GM19239 (cell line): ENCODE results near the gene KDM2A.

Experiments used
- DNase-seq: peaks from one replicate; pipeline ENCODE4 v3.0.0; 2011; ENCODE audit warnings: low spot score; ENCODE audit not compliant: insufficient read length
- FAIRE-seq: peaks from 2 replicates; lab custom pipeline; 2011; peaks lifted over from hg19 to GRCh38; lab: Jason Lieb, UNC

The KDM2A gene

DNA sequence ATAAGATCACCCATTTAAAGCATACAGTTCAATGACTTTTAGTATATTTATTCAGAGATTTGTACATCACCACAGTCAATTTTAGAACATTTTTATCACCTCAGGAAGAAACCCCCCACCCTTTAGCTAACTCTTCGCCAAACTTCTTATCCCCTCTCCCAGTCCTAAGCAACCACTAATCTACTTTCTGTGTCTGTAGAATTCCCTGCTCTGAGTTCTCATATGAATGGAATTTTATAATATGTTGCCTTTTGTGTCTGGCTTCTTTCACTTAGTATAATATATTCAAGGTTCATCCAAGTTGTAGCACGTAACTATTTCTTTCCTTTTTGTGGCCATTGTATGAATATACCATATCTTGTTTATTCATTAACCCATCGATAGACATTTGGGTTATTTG lies 173.6 kb downstream of the KDM2A start:
- FAIRE-seq = no peak
- DNase-seq = no peak

DNA sequence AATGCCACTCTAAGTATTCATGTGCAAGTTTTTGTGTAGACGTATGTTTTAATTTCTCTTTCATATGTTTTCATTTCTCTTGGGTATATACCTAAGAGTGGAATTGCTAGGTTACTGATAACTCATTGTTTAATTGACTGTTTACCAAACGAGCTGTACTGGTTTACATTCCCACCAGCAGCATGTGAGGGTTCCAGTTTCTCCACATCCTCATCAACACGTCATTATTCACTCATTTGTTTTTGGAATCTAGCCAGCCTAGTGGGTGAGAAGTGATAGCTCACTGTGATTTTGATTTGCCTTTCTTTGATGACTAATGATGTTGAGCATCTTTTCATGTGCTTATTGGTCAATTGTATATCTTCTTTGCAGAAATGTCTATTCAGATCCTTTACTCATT lies 174.0 kb downstream of the KDM2A start:
- no peak for FAIRE-seq
- no peak for DNase-seq

DNA sequence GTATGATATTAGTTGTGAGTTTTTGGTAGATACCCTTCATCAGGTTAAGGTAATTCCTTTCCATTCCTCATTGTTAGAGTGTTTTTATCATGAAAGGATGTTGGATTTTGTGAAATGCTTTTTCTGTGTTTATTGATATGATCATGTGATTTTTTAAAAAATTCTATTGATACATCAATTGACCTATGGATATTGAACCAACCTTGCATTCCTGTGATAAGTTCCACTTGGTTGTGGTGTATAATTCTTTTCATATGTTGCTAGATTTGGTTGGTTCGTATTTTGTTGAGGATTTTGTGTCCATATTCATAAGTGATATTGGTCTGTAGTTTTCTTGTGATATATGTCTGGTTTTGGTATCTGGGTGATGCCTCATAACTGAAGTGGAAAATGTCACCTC lies 176.8 kb downstream of the KDM2A start:
- DNase-seq = no peak
- no peak for FAIRE-seq

DNA sequence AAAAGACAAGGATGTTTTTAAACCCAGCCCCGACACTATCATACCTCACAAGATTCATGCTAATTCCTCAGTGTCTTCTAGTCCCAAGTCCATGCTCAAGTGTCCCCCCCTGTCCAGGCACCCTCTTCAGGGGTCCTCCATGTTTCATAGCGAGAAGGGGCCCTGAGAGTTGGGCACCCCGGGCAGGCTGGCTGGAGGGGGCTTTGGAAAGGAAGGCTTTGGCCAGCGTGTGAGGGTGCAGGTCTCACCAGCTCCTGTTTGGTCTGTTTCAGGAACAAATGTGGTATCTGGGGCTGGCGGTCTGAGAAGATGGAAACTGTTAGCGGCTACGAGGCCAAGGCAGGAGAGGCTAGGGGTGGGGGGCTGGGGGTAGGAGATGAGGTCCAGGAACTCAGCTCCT lies 179.7 kb downstream of the KDM2A start:
- no peak for DNase-seq
- FAIRE-seq = no peak

DNA sequence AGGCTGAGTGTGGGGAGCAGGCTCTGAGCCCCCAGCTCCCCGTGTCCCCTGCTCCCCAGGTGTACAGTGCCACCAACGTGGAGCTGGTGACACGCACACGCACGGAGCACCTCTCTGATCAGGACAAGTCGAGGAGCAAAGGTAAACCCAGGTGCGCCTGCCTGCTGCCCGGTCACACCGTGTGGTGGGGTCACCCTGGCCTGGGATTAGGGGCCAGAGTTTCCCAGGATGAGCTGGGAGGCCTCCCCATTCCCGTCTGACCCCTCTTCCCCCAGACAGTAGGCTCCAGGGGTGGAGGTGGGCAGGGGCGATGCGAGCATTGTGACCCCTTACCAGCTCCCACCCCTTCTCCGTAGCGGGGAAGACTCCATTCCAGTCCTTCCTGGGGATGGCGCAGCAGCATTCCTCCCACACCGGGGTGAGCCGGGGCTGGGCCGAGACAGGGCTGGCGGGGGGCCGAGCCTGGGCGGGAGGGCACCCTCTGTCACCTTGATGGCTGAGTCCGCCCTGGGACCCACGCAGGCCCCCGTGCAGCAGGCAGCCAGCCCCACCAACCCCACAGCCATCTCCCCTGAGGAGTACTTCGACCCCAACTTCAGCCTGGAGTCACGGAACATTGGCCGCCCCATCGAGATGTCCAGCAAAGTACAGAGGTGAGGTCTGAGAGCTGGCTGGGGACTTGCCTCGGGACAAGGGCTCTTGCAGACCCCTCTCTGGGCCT lies 180.6 kb downstream of the KDM2A start:
- DNase-seq (no peak), FAIRE-seq (no peak)

DNA sequence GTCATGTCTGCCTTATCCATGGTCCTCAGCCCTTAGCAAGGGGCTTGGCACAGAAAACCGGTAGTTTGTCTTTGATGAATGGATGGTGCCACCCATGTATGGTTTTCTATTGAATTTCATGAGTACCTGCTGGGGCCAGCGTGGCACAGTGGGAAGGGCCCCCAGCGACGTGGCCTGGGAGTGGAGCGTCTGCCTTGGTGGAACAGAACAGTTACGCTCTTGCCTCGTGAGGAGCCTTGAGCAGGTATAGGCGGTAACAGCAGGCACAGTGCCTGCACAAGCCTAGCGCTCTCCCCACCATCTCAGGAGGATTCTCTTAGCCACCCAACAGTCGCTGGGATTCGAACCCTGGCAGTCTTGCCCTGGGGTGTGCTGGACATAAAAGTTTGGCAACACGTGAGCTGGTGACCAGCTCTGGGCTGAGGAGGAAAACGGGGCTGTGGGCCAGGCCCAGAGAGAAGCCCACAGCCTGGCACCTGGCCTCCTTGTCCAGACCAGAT lies 181.2 kb downstream of the KDM2A start:
- DNase-seq (no peak), FAIRE-seq (no peak)

DNA sequence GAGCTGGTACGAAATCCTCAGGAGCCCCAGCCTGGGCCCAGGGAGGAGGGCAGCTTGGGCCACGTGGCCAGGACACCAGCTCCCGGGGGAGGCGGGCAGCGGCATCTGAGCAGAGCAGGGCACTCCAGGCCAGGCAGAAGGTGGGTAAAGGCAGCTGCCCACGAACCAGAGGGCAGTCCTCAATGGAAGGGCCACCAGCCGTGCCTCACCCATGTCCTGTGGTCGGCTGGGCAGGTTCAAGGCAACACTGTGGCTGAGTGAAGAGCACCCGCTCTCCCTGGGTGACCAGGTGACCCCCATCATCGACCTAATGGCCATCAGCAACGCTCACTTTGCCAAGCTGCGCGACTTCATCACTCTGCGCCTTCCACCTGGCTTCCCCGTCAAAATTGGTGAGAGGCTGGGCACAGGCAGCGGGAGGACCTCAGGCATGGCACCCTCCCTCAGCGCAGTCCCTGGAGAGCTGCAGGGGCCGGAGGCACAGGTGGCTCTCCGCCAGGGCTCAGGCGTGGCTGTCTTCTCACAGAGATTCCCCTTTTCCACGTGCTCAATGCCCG lies 181.8 kb downstream of the KDM2A start:
- FAIRE-seq = no peak
- no peak for DNase-seq

DNA sequence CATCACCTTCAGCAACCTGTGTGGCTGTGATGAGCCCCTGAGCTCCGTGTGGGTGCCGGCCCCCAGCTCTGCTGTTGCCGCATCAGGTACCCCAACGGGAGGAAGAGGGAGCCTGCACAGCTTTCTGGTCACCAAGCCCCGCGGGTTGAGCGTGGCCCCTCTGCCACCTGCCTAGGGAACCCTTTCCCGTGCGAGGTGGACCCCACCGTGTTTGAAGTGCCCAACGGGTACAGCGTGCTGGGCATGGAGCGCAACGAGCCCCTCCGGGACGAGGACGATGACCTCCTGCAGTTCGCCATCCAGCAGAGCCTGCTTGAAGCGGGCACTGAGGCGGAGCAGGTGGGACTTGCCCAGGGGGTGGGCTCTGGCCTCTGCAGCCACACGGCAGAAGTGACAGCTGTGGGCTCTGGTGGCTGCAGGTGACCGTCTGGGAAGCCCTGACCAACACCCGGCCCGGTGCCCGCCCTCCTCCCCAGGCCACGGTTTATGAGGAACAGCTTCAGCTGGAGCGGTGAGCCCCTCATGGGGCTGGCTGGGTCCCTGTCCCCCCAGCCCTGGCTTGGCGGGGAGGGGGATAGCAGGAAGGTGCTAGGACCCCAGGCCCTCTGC lies 182.4 kb downstream of the KDM2A start:
- DNase-seq (no peak), FAIRE-seq (no peak)

DNA sequence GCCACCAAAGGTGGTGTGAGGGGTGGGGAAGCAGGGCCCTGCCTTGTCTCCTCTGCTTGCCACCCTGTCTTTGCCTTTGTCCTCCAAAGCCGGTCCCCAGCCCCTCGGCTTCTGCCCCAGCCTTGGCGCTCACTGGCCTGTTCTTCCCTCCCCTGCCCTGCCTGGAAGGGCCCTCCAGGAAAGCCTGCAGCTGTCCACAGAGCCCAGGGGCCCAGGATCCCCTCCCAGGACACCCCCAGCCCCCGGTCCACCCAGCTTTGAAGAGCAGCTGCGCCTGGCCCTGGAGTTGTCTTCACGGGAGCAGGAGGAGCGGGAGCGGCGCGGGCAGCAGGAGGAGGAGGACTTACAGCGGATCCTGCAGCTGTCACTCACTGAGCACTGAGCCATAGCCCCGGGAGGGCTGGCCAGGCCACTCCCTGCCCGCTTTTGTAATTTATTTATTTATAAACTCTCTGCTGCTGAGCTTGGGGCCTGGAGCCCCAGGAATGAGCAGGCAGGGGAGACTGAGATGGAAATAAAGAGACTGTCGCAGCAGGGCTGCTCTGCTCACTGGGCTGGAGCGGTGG lies 183.0 kb downstream of the KDM2A start:
- FAIRE-seq (no peak), DNase-seq (no peak)

DNA sequence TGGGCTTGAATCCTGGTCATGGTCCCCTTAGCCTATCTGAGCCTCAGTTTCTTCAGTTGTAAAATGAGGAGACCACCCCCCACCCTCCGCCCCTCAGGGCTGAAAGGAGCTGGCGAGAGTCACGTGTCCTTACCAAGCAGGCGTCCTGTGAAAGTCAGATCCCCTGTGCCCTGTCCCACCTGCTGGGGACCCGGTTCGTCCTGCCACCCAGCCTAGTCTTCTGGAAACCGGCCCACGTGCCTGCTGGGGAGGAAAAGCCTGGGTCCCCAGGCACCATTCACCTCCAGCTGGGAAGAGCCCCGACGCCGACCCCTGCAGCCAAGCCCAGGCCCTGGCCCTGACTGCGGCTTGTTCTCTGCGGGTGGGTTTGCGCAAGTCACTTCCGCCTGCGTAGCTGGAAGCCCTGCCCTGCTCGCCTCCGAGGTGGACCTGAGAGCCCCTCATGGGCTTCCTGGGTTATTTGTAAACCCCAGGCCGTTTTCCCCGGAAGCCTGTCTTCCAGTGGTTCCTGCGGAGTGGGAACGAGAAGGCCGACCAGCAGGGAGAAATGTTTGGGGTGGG lies 183.6 kb downstream of the KDM2A start:
- no peak for DNase-seq
- FAIRE-seq = no peak

DNA sequence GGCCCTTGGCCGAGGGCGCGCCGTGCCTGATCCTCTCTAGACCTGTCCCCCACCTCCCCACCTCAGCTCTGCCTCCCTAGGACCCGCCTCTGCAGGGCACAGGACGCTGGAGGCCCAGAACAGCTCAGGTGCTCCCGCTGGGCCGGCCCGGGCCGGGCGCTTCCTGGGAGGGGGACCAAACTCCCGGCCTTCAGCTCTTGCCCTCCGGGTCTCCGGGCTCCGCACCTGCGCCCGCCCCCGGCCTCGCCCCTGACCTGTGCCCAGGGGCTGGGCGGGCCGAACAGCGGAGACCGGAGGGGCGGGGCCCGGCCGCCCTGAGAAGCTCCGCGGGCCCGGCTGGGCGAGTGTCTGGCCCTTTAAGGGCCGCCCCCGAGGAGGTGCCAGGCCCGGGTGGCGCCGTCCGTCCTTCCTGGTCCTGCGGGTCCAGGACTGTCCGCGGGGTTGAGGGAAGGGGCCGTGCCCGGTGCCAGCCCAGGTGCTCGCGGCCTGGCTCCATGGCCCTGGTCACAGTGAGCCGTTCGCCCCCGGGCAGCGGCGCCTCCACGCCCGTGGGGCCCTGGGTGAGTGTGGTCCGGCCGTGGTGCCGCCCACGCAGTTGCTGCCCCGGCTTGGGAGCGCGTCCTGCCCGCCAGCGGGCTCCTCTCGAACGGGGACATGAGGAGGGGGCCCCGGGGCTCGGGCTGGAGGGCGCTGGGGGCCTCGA lies 184.2 kb downstream of the KDM2A start, which contains the start of gene SSH3:
Gene SSH3, plus strand, starts transcription at position 399 of the 703 bp plus-strand sequence. Its CDS starts 96 bp downstream, at position 495.
- FAIRE-seq (no peak), DNase-seq (no peak)

DNA sequence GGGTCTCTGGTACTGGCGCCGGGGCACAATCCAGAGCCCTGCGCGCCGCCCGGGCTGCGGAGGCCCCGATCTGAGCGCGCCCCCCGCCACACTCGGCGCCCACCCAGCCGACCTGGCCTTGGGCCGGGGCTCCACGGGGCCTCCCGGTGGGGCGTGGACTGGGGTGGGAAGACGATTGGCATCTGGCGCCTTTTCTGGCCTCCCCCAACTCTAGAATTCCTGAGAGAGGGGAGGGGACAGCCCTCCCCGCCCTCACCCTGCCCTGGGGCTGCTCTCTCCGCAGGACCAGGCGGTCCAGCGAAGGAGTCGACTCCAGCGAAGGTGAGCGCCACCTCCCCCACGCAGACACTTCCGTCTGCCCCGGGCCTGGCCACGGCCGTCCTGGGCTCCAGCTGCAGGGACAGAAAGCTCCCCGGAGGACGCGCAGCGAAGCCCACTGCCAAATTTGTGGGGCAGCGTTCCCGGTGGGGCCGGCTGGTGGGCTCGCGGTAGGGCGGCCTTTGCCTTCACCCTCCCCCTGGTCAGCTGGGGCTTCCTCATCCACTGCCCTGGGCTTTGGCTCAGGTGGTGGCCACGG lies 184.9 kb downstream of the KDM2A start:
- DNase-seq (no peak), FAIRE-seq (no peak)

DNA sequence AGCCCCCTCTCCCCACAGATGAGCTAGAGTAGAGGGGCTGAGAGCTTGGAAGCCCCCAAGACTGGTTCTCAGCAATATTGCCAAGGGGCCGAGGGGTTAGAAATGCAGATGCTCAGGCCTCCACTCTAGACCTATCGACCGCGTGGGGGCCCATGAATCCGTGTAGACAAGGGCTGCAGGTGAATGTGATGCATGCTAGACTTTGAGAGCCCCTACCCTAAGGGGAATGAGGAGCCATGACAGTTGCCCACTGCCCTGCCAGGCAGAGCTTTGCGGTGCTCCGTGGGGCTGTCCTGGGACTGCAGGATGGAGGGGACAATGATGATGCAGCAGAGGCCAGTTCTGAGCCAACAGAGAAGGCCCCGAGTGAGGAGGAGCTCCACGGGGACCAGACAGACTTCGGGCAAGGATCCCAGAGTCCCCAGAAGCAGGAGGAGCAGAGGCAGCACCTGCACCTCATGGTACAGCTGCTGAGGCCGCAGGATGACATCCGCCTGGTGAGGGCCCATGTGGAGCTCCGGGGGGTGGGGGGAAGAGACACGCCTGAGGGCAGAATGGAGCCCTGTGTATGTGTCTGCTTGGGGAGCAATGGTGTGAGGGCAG lies 185.5 kb downstream of the KDM2A start:
- DNase-seq (no peak), FAIRE-seq (no peak)

DNA sequence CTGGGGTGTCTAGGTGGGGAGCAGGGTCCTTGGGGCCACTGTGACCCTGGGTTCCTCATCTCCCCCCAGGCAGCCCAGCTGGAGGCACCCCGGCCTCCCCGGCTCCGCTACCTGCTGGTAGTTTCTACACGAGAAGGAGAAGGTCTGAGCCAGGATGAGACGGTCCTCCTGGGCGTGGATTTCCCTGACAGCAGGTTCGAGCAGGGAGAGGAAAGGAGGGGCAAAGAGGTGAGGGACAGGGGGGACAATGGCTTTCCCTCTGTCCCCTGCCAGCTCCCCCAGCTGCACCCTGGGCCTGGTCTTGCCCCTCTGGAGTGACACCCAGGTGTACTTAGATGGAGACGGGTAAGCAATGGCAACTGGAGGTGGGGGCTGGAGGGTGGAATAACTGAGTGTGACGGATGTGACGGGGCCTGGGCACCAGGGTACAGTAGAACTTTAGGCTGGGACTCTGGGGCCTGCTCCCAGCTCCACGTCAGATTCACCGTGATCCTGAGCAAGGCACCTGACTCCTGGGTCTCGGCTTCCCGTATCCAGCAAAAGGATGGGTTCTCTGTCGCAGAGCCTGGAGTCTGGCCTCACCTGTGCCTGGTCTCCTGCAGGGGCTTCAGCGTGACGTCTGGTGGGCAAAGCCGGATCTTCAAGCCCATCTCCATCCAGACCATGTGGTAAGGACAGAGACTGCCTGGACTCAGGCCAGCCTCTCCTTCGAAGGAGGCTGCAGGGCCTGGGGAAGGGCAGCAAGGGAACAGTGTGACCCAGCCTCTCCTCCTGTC lies 187.9 kb downstream of the KDM2A start:
- FAIRE-seq (no peak), DNase-seq (no peak)

DNA sequence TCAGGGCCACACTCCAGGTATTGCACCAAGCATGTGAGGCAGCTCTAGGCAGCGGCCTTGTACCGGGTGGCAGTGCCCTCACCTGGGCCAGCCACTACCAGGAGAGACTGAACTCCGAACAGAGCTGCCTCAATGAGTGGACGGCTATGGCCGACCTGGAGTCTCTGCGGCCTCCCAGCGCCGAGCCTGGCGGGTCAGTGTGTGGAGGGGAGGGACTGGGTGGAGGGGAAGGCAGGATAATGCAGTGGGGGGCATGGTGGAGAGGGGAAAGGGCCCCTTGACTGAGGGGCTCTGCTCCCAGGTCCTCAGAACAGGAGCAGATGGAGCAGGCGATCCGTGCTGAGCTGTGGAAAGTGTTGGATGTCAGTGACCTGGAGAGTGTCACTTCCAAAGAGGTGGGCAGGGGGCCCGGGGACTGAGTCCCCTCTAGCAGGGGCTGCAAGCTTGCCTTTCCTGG lies 188.5 kb downstream of the KDM2A start:
- FAIRE-seq (no peak), DNase-seq (no peak)
